ENCODE data around the gene NFASC.

DNA sequence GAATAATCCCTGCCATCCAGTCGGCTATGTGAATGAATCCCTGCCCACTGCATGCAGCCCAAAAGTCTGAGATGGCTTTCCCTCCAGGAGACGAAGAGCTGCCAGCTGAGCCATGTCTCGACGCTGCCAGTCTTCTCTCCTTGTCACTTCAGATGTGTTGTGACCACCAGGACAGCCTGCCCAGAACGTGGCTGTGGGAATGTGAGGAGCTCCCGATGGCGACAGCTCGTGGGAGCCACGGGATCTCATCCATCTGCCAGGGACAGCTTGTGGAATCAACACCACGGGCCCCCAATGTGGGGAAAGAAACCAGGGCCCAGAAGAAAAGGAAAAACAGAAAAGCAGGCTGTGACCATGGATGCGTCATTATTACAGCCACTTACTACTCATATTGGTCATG lies 67.2 kb downstream of the NFASC start:
- no peak for TF ChIP-seq POLR2A (IDR thresholded peaks at IDR 0.05)
- TF ChIP-seq, protein P1, sequence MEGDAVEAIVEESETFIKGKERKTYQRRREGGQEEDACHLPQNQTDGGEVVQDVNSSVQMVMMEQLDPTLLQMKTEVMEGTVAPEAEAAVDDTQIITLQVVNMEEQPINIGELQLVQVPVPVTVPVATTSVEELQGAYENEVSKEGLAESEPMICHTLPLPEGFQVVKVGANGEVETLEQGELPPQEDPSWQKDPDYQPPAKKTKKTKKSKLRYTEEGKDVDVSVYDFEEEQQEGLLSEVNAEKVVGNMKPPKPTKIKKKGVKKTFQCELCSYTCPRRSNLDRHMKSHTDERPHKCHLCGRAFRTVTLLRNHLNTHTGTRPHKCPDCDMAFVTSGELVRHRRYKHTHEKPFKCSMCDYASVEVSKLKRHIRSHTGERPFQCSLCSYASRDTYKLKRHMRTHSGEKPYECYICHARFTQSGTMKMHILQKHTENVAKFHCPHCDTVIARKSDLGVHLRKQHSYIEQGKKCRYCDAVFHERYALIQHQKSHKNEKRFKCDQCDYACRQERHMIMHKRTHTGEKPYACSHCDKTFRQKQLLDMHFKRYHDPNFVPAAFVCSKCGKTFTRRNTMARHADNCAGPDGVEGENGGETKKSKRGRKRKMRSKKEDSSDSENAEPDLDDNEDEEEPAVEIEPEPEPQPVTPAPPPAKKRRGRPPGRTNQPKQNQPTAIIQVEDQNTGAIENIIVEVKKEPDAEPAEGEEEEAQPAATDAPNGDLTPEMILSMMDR (IDR thresholded peaks at IDR 0.05), result no peak
